T-cell (primary cell): ENCODE measurements around the gene GRIK4. TPM values are rescaled to one million over a fixed set of nuclear protein-coding genes. Genes with fewer than 3 reads are reported as not detected.
A peak's percentile ranks its signal among the peaks of the same experiment; 100 is the strongest.

Experiments used
- ATAC-seq, 4 experiments: fragments of 200-7000 bp in 3 of 4; fragments of 150-1000 bp in 1 of 4; cut with Tn5 transposase; replicated peaks in 1 of 4; 1 replicate in 3 of 4; 2 replicates in 1 of 4; pipeline ENCODE4 v1.10.0; 2021; ENCODE audit warnings: moderate library complexity in 3 of 4, mild to moderate bottlenecking in 2 of 4, moderate number of reproducible peaks in 1 of 4
- CTCF ChIA-PET, 2 donors: fragments of 300-600 bp; sonication (Branson Sonifier 250); formaldehyde crosslinking; loops; one replicate each; lab custom pipeline; 2022; ENCODE audit warnings: antibody characterized with exemption in 2 of 2; lab: Charles Lee
- POLR2A ChIA-PET, 2 donors: fragments of 300-600 bp; sonication (Branson Sonifier 250); formaldehyde crosslinking; loops; one replicate each; lab custom pipeline; 2022; ENCODE audit warnings: antibody characterized with exemption in 2 of 2; lab: Charles Lee
- DNase-seq, 35 experiments: peaks; one replicate each; pipeline versions ENCODE4 v3.0.0 to v3.0.0-alpha.2; 2013 to 2023
- H3K27ac ChIP-seq: one replicate; pipeline ENCODE4 v1.5.1; 2013; ENCODE audit warnings: low read length
- H3K27me3 ChIP-seq, 2 experiments: replicated peaks in 1 of 2; 1 replicate in 1 of 2; 2 replicates in 1 of 2; pipeline versions ENCODE4 v1.6.1 to v1.7.0; 2013; ENCODE audit warnings: low read length in 1 of 2, mixed read lengths in 1 of 2; ENCODE audit not compliant: control insufficient read depth in 2 of 2, insufficient read depth in 2 of 2; ENCODE audit errors: extremely low read depth in 1 of 2
- H3K36me3 ChIP-seq, 2 donors: 1 replicate in 1 of 2; 2 replicates in 1 of 2; pipeline versions ENCODE4 v1.6.1 to v1.7.0; 2013; ENCODE audit warnings: low read length in 1 of 2; ENCODE audit not compliant: control insufficient read depth in 2 of 2, insufficient read depth in 1 of 2; ENCODE audit errors: extremely low read depth in 1 of 2
- H3K4me1 ChIP-seq, 2 experiments: 1 replicate in 1 of 2; 2 replicates in 1 of 2; pipeline versions ENCODE4 v1.6.1 to v1.7.0; 2013; ENCODE audit warnings: low read length in 2 of 2, mixed read lengths in 1 of 2; ENCODE audit not compliant: insufficient read depth in 2 of 2, control insufficient read depth in 1 of 2; ENCODE audit errors: extremely low read depth in 1 of 2
- H3K4me3 ChIP-seq, 2 donors: 1 replicate in 1 of 2; 2 replicates in 1 of 2; pipeline versions ENCODE4 v1.5.1 to v1.7.0; 2013; ENCODE audit warnings: mild to moderate bottlenecking in 2 of 2, low read length in 1 of 2, moderate library complexity in 1 of 2; ENCODE audit not compliant: control insufficient read depth in 1 of 2; ENCODE audit errors: extremely low read depth in 1 of 2
- H3K9me3 ChIP-seq: 2 replicates; pipeline ENCODE4 v1.7.0; 2013
- H3K27ac Mint-ChIP-seq, 2 donors: one replicate each; pipeline ENCODE4 v1.8.0; 2020 to 2021; ENCODE audit warnings: mild to moderate bottlenecking in 2 of 2, mixed read lengths in 2 of 2
- H3K27me3 Mint-ChIP-seq, 2 donors: one replicate each; pipeline ENCODE4 v1.8.0; 2021 to 2022; ENCODE audit warnings: mixed read lengths in 2 of 2
- H3K36me3 Mint-ChIP-seq: one replicate; pipeline ENCODE4 v1.8.0; 2021; ENCODE audit warnings: mixed read lengths
- H3K4me1 Mint-ChIP-seq, 3 donors: one replicate each; pipeline ENCODE4 v1.8.0; 2020 to 2022; ENCODE audit warnings: mixed read lengths in 3 of 3, mild to moderate bottlenecking in 1 of 3
- H3K4me3 Mint-ChIP-seq, 3 donors: one replicate each; pipeline ENCODE4 v1.8.0; 2020 to 2022; ENCODE audit warnings: mild to moderate bottlenecking in 3 of 3, mixed read lengths in 3 of 3, moderate library complexity in 3 of 3
- H3K9me3 Mint-ChIP-seq, 3 donors: one replicate each; pipeline ENCODE4 v1.8.0; 2020 to 2022; ENCODE audit warnings: mixed read lengths in 3 of 3
- WGBS: methylation state at CpG from one replicate; pipeline ENCODE4 v1.1.5; 2013; ENCODE audit warnings: missing lambda C conversion rate; ENCODE audit not compliant: insufficient coverage; 5-methylcytosine and 5-hydroxymethylcytosine counted together
- total RNA-seq, 35 experiments: library from RNA in 6 of 35; stranded (reverse) in 6 of 35; fragments of 120-200 nt in 1 of 35; gene quantifications; one replicate each; pipeline versions ENCODE4 v1.2.1 to v1.2.4 and lab custom pipeline; 2013 to 2026

Gene GRIK4
- total RNA-seq, 5 donors from 2014 or later (not counting 1 experiment from before 2014, with no cell fraction given): 0.09 TPM; not detected in 4

- ChIA-PET CTCF (interaction anchor here in 1 of 2 donors (0.5 kb wide), 1 partner anchor 1053 kb away, joined by 4 read pairs; no protein-coding TSS in a partner anchor), POLR2A (no interaction called here)
- Mint-ChIP-seq H3K27ac (no peak overlapping the region), H3K9me3 (no peaks in the 10 kb centered on the region), H3K4me3 (peak overlapping the region; percentile 18 to 56 (median 39)), H3K36me3 (no peaks in the 10 kb centered on the region), H3K4me1 (peaks cover 0 to 6% (median 5%) of the 10 kb centered on the region in 3 donors), H3K27me3 (peaks cover 64 to 75% of the 10 kb centered on the region in 2 donors)
- WGBS: 81% methylated on average over 20 of the region's 22 CpGs
- Histone ChIP-seq H3K4me3 (no peak overlapping the region), H3K27ac (no peak overlapping the region), H3K9me3 (no peaks in the 10 kb centered on the region), H3K27me3 (peaks cover 3 to 80% of the 10 kb centered on the region in 2 experiments), H3K4me1 (peaks cover 0 to 4% of the 10 kb centered on the region in 2 experiments), H3K36me3 (no peaks in the 10 kb centered on the region)
- DNase-seq (peak in 1 of 35 experiments; percentile 9), ATAC-seq (no peak)
Observed at GRCh38 chr11:120512739-120513435, 1.3 kb downstream of the GRIK4 start.

DNA sequence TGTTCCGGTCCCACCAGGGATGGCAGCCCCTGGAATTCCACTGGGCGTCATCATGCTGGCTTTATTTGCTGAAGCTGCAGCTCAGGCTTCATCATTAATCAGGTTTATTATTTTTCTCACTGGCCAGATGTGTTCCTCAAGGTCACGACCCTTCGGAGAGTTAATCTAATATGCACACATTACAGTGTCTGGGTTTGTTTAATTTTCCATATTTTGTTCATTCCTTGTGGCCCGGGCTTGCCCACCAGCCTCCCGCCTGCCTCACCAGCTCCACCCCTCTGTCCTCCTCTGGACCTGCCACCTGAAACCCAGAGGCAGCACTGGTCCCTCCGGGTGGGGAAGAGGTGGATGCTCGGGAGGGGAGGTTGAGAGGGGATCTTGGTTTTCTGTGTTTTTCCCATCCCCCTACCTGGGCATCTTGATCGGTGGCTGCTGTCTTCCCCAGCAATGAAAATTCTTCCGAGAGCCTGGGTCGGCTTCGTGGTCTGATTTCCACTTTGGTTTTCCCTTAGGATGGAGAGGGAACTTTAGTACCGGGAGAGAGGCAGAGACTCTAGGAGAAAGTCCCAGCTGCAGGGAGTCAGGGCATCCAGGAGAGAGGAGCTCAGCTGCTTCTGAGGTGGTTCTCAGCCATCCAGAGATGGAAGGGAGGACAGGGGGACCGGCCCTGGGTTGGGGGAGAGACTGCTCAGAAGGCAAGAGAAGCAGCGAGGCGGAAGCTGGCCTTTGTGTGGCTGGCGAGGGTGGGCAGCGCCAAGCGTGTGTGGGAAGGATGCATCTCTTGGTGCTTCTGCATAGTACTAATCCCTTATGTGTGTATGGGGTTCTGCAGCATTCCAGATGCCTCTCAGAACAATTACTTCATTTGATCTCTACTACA is 2.1 kb downstream of the GRIK4 start:
- no peak overlapping the region for H3K27ac Mint-ChIP-seq
- peak in 1 of 35 experiments; percentile 20 for DNase-seq
- Histone ChIP-seq H3K4me3 (no peak overlapping the region), H3K27me3 (peaks cover 3 to 86% of the 10 kb centered on the region in 2 experiments), H3K4me1 (peaks cover 0 to 4% of the 10 kb centered on the region in 2 experiments), H3K9me3 (no peaks in the 10 kb centered on the region), H3K36me3 (no peaks in the 10 kb centered on the region), H3K27ac (no peak overlapping the region)
- ChIA-PET CTCF (no interaction called here), POLR2A (no interaction called here)
- H3K9me3 Mint-ChIP-seq: no peaks in the 10 kb centered on the region
- H3K4me3 Mint-ChIP-seq: peak overlapping the region in 1 of 3 donors; percentile 56
- 84% methylated on average over 5 of the region's 19 CpGs for WGBS
- H3K36me3 Mint-ChIP-seq: no peaks in the 10 kb centered on the region
- peaks cover 57 to 67% of the 10 kb centered on the region in 2 donors for H3K27me3 Mint-ChIP-seq
- H3K4me1 Mint-ChIP-seq: peaks cover 0 to 6% (median 5%) of the 10 kb centered on the region in 3 donors
- no peak for ATAC-seq

GRCh38 chr11:120514541-120515121 is 3.1 kb downstream of the GRIK4 start:
- Histone ChIP-seq H3K4me3 (no peak overlapping the region), H3K27me3 (peaks cover 3 to 80% of the 10 kb centered on the region in 2 experiments), H3K27ac (no peak overlapping the region), H3K36me3 (no peaks in the 10 kb centered on the region), H3K9me3 (no peaks in the 10 kb centered on the region), H3K4me1 (peaks cover 0 to 4% of the 10 kb centered on the region in 2 experiments)
- ChIA-PET POLR2A (no interaction called here), CTCF (no interaction called here)
- no peak overlapping the region for H3K27ac Mint-ChIP-seq
- H3K27me3 Mint-ChIP-seq: peaks cover 47 to 58% of the 10 kb centered on the region in 2 donors
- ATAC-seq: no peak
- WGBS: 83% methylated on average over 14 of the region's 14 CpGs
- peaks cover 0 to 6% (median 5%) of the 10 kb centered on the region in 3 donors for H3K4me1 Mint-ChIP-seq
- no peak overlapping the region for H3K4me3 Mint-ChIP-seq
- H3K9me3 Mint-ChIP-seq: no peaks in the 10 kb centered on the region
- H3K36me3 Mint-ChIP-seq: no peaks in the 10 kb centered on the region
- peak in 1 of 35 experiments; percentile 22 for DNase-seq

DNA sequence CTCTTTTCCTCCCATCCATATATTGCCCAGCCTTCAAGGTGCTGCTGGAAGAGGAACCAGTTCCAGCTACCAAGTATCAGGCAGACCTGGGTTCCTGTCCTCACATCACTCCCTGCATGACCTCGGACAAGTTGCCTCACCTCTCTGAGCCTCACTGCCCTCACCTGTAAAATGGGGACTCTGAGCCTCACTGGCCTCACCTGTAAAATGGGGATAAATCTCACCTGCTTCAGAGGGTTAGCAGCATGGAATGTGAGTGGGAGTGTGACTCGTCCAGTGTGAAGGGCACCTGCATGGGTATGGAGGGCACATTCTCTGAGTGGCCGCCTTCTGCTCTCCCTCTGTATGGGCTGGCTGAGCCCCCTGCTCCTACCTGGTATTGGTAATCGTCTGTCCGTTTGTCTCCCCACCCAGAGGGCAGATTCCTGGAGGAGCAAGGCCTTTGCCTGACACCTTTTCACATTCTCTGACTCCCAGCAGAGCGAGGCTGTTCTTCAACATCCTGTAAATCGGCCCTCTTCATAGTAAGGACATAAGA is 3.7 kb downstream of the GRIK4 start:
- H3K4me3 ChIP-seq: no peak overlapping the region
- peaks cover 3 to 74% of the 10 kb centered on the region in 2 experiments for H3K27me3 ChIP-seq
- no peak for ATAC-seq
- no peaks in the 10 kb centered on the region for H3K9me3 ChIP-seq
- DNase-seq: no peak
- Mint-ChIP-seq H3K27me3 (peaks cover 41 to 54% of the 10 kb centered on the region in 2 donors), H3K4me3 (no peak overlapping the region), H3K36me3 (no peaks in the 10 kb centered on the region), H3K4me1 (peaks cover 0 to 6% (median 5%) of the 10 kb centered on the region in 3 donors), H3K9me3 (no peaks in the 10 kb centered on the region), H3K27ac (no peak overlapping the region)
- WGBS: 65% methylated on average over 2 of the region's 7 CpGs
- no peak overlapping the region for H3K27ac ChIP-seq
- H3K4me1 ChIP-seq: peaks cover 0 to 4% of the 10 kb centered on the region in 2 experiments
- H3K36me3 ChIP-seq: no peaks in the 10 kb centered on the region
- CTCF ChIA-PET: no interaction called here
- POLR2A ChIA-PET: no interaction called here

DNA sequence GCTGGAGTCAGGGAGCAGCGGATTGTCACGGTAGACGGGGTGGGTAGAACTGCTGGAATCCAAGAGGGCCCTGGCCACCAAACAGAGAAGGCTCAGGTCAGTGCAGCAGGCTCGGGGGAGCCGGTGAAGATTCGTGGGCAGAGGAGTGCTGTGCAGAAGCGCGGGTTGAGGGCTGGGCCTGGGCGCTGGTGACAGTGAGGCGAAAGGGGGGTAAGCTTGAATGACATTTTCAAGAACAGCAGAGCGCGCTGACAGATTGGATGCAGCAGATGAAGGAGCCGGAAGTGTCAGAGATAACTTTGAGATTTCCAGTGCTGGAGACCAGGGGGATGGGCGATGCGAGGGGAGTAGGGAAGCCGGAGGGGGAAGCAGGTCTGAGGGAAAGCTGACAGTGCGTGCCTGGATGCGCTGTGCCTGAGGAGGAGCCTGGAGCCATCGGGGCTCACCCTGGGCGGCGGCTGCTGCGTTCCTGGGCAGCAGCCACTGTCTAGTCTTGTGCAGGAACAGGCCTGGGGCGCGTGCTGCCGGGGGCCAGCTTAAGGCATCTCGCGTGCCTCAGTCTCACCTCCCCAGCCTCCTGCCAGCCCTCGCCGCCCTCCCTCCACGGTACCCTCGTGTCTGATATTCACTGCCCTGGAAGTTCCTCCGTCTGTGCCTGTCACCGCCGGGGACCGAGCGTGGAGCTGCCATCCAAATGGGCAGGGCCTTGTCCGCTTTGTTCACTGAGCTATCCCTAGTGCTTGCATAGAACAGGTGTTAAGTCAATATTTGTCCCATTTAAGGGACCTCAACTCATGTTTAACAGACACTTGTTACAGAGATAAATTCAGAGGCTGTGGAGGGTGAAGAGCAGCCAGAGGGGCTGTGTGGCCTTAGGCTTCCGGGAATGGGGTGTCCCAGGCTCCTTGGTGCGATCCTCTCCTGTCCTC is 5.2 kb downstream of the GRIK4 start:
- Histone ChIP-seq H3K4me3 (no peak overlapping the region), H3K36me3 (no peaks in the 10 kb centered on the region), H3K27ac (no peak overlapping the region), H3K9me3 (no peaks in the 10 kb centered on the region), H3K4me1 (peaks cover 0 to 4% of the 10 kb centered on the region in 2 experiments), H3K27me3 (peaks cover 0 to 71% of the 10 kb centered on the region in 2 experiments)
- WGBS: 54% methylated on average over 35 of the region's 39 CpGs
- H3K4me3 Mint-ChIP-seq: no peak overlapping the region
- no peak for DNase-seq
- no peaks in the 10 kb centered on the region for H3K9me3 Mint-ChIP-seq
- no peak for ATAC-seq
- CTCF ChIA-PET: no interaction called here
- H3K27me3 Mint-ChIP-seq: peaks cover 32 to 47% of the 10 kb centered on the region in 2 donors
- no peaks in the 10 kb centered on the region for H3K36me3 Mint-ChIP-seq
- POLR2A ChIA-PET: no interaction called here
- no peak overlapping the region for H3K27ac Mint-ChIP-seq
- peaks cover 0 to 5% (median 0%) of the 10 kb centered on the region in 3 donors for H3K4me1 Mint-ChIP-seq
